ENCODE measurements around the gene TECPR2. TPM values are rescaled to one million over a fixed set of nuclear protein-coding genes. Genes with fewer than 3 reads are reported as not detected.

The TECPR2 gene, protein sequence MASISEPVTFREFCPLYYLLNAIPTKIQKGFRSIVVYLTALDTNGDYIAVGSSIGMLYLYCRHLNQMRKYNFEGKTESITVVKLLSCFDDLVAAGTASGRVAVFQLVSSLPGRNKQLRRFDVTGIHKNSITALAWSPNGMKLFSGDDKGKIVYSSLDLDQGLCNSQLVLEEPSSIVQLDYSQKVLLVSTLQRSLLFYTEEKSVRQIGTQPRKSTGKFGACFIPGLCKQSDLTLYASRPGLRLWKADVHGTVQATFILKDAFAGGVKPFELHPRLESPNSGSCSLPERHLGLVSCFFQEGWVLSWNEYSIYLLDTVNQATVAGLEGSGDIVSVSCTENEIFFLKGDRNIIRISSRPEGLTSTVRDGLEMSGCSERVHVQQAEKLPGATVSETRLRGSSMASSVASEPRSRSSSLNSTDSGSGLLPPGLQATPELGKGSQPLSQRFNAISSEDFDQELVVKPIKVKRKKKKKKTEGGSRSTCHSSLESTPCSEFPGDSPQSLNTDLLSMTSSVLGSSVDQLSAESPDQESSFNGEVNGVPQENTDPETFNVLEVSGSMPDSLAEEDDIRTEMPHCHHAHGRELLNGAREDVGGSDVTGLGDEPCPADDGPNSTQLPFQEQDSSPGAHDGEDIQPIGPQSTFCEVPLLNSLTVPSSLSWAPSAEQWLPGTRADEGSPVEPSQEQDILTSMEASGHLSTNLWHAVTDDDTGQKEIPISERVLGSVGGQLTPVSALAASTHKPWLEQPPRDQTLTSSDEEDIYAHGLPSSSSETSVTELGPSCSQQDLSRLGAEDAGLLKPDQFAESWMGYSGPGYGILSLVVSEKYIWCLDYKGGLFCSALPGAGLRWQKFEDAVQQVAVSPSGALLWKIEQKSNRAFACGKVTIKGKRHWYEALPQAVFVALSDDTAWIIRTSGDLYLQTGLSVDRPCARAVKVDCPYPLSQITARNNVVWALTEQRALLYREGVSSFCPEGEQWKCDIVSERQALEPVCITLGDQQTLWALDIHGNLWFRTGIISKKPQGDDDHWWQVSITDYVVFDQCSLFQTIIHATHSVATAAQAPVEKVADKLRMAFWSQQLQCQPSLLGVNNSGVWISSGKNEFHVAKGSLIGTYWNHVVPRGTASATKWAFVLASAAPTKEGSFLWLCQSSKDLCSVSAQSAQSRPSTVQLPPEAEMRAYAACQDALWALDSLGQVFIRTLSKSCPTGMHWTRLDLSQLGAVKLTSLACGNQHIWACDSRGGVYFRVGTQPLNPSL (N-terminal part only)
- total RNA-seq: 10 to 100 TPM; 12.2 to 17.2 TPM

- Mint-ChIP-seq H3K27ac (peak within 1 kb of the TSS in 1 of 2 donors; percentile 81), H3K27me3 (no peaks in the 10 kb centered on the region), H3K4me1 (ENCODE audit: low read depth in 2 of 2) (peaks cover 25 to 27% of the 10 kb centered on the region in 2 donors), H3K4me3 (no peak within 1 kb of the TSS), H3K36me3 (peaks cover 4% of the 10 kb centered on the region), H3K9me3 (no peaks in the 10 kb centered on the region)
- ATAC-seq: peak; percentile 95 to 98
- peak; percentile 97 for DNase-seq (ENCODE audit: low spot score)
Measured at GRCh38 chr14:102362545-102363181, at the start of gene TECPR2, which contains the start of gene CINP. TSS of gene TECPR2 (plus strand) at chr14:102362941. CDS start at chr14:102376722, 13,781 bp downstream. TSS of gene CINP (minus strand) at chr14:102362890. CDS start at chr14:102362851, 39 bp downstream.

DNA sequence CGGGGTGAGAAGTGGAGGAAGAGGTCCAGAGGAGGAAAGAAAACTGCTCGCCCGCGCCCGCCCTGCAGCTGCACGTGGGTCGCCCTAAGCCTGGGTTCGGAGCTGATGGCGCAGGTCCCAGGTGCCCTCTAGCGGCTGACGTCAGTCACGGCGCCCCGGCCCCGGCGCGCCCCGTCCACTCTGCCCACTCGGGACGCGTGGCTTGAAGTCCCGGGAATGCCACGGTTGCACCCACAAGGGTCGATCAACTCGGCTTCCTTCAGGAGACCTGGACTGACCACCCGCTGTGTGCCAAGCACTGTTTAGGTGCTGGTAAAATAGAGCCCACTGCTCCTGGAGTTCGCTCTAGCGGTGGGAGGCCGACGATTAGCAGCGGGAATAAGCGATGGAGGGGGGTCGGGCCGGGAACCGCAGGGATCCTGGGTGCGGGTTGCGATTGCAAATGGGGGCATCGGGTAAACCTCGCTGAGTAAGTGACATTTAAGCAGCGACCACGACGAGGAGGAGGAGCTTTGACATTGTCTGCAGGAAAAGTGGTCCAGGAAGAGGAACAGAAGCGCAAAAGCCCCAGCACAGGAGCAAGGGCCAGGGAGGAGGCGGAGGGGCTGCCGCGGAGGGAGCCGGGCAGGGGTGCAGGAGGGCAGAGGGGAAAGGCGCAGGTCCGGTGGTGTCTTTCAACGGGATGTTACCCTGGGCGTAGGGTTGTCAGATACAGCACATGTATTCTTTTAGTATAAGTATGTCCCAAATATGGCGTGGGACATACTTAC lies 48.3 kb upstream of the TECPR2 start:
- Mint-ChIP-seq H3K4me1 (ENCODE audit: low read depth in 2 of 2) (peaks cover 42 to 45% of the 10 kb centered on the region in 2 donors), H3K27me3 (no peaks in the 10 kb centered on the region), H3K36me3 (no peaks in the 10 kb centered on the region), H3K4me3 (peak overlapping the region; percentile 97), H3K9me3 (no peaks in the 10 kb centered on the region), H3K27ac (peak overlapping the region; percentile 69 to 75)
- DNase-seq (ENCODE audit: low spot score) (peak; percentile 83), ATAC-seq (peak; percentile 83 to 84)

- Mint-ChIP-seq H3K27ac (peak overlapping the region in 1 of 2 donors; percentile 75), H3K4me3 (peak overlapping the region; percentile 97), H3K4me1 (ENCODE audit: low read depth in 2 of 2) (peaks cover 43 to 45% of the 10 kb centered on the region in 2 donors), H3K27me3 (no peaks in the 10 kb centered on the region), H3K36me3 (no peaks in the 10 kb centered on the region), H3K9me3 (no peaks in the 10 kb centered on the region)
- no peak for ATAC-seq
- DNase-seq (ENCODE audit: low spot score): no peak
Measured at GRCh38 chr14:102315121-102315520, 47.6 kb upstream of the TECPR2 start.

GRCh38 chr14:102316338-102316742 lies 46.4 kb upstream of the TECPR2 start:
- Mint-ChIP-seq H3K4me3 (peak overlapping the region; percentile 93), H3K4me1 (ENCODE audit: low read depth in 2 of 2) (peaks cover 45 to 52% of the 10 kb centered on the region in 2 donors), H3K36me3 (no peaks in the 10 kb centered on the region), H3K27ac (peak overlapping the region; percentile 89 to 97), H3K27me3 (no peaks in the 10 kb centered on the region), H3K9me3 (no peaks in the 10 kb centered on the region)
- no peak for DNase-seq (ENCODE audit: low spot score)
- no peak for ATAC-seq

GRCh38 chr14:102316743-102317563 lies 45.8 kb upstream of the TECPR2 start:
- no peaks in the 10 kb centered on the region for H3K36me3 Mint-ChIP-seq
- peaks cover 45 to 54% of the 10 kb centered on the region in 2 donors for H3K4me1 Mint-ChIP-seq (ENCODE audit: low read depth in 2 of 2)
- H3K27me3 Mint-ChIP-seq: no peaks in the 10 kb centered on the region
- ATAC-seq: peak; percentile 85 to 89
- peak overlapping the region; percentile 89 to 97 for H3K27ac Mint-ChIP-seq
- H3K4me3 Mint-ChIP-seq: peak overlapping the region; percentile 93
- H3K9me3 Mint-ChIP-seq: no peaks in the 10 kb centered on the region
- DNase-seq (ENCODE audit: low spot score): peak; percentile 95

DNA sequence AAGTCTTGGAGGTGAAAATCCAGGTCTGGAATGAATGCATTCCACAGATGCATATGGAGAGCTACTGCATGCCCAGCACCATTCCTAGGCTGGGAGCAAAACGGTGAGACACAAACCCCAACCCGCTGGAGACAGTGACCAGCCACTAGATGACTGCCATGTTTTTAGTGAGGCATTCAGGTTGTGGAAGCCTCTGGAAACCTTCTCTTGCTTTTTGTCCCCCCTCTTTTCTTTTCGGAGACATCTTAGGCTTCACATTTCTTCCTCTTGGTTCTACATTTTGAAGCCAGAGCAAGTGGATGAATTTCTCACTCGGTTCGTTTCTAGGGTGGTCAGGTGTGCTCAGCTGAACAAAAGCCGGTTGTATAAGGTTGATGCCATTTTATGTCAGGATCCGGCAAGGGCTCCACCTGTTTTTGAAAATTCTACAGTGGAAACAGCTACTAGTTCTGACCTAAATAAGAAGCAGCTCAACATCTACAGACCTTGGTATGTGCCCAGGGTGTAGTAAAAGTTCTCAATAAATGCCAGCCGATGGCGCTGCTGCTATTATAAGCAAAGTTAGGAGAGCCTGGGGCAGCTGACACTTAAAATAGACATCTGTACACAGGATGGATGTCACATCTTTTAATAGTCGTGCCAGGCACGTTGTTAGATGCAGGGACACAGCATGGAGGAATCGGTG lies 45.0 kb upstream of the TECPR2 start:
- Mint-ChIP-seq H3K9me3 (no peaks in the 10 kb centered on the region), H3K4me1 (ENCODE audit: low read depth in 2 of 2) (peaks cover 45 to 54% of the 10 kb centered on the region in 2 donors), H3K27me3 (no peaks in the 10 kb centered on the region), H3K36me3 (no peaks in the 10 kb centered on the region), H3K27ac (peak overlapping the region; percentile 89 to 97), H3K4me3 (peak overlapping the region; percentile 93)
- ATAC-seq (no peak), DNase-seq (ENCODE audit: low spot score) (no peak)

- no peaks in the 10 kb centered on the region for H3K9me3 Mint-ChIP-seq
- H3K4me1 Mint-ChIP-seq (ENCODE audit: low read depth in 2 of 2): peaks cover 41 to 54% of the 10 kb centered on the region in 2 donors
- peak overlapping the region; percentile 93 for H3K4me3 Mint-ChIP-seq
- H3K27me3 Mint-ChIP-seq: no peaks in the 10 kb centered on the region
- DNase-seq (ENCODE audit: low spot score): no peak
- no peak for ATAC-seq
- peak overlapping the region; percentile 89 to 97 for H3K27ac Mint-ChIP-seq
- H3K36me3 Mint-ChIP-seq: no peaks in the 10 kb centered on the region
Measured at GRCh38 chr14:102318781-102319276, 43.9 kb upstream of the TECPR2 start.

- Mint-ChIP-seq H3K27ac (peak within 1 kb of the TSS; percentile 89 to 97), H3K4me3 (peak within 1 kb of the TSS; percentile 93), H3K36me3 (no peaks in the 10 kb centered on the region), H3K27me3 (no peaks in the 10 kb centered on the region), H3K4me1 (ENCODE audit: low read depth in 2 of 2) (peaks cover 34 to 48% of the 10 kb centered on the region in 2 donors), H3K9me3 (no peaks in the 10 kb centered on the region)
- DNase-seq (ENCODE audit: low spot score) (peak; percentile 95), ATAC-seq (peak; percentile 87 to 91)
Measured at GRCh38 chr14:102319351-102320032, 43.2 kb upstream of the TECPR2 start, which contains the start of gene ZNF839. TSS of gene ZNF839 (plus strand) at chr14:102319746. CDS start at chr14:102319766, 20 bp downstream.

DNA sequence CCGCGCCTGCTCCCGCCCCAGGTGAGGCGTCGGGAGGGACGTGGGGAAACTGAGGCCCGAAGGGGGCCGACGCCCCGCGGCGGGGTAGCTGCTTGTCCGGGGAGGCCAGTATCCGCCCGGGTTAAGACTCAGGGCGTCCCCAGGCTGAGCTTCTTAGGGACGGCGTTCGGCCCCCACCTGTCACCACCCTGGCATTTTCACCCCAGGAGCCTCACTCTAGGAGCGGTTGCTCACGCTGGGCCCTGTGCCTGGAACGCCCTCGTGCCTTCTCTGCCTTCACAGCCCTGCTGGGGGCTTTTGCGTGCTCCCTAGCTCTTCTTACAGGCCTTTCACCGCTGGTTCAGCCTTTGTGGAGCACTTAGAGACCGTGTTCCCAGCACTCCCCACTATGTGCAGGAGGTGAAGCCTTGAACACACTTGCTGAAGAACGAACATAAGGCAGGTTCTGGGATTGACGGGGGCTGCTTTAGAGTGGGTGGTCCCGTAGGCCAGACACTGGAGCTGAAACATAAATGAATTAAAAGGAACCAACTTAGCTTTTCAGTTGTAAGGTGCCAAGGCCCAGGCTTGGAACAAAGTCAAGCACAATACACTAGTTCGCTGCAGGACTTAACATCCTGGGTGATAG lies 42.6 kb upstream of the TECPR2 start:
- ATAC-seq (peak; percentile 24 to 54), DNase-seq (ENCODE audit: low spot score) (no peak)
- Mint-ChIP-seq H3K36me3 (no peaks in the 10 kb centered on the region), H3K27ac (peak overlapping the region; percentile 89 to 97), H3K4me3 (peak overlapping the region; percentile 92), H3K27me3 (no peaks in the 10 kb centered on the region), H3K9me3 (no peaks in the 10 kb centered on the region), H3K4me1 (ENCODE audit: low read depth in 2 of 2) (peaks cover 28 to 41% of the 10 kb centered on the region in 2 donors)

- Mint-ChIP-seq H3K27me3 (no peaks in the 10 kb centered on the region), H3K4me1 (ENCODE audit: low read depth in 2 of 2) (peaks cover 24 to 37% of the 10 kb centered on the region in 2 donors), H3K4me3 (peak overlapping the region; percentile 92), H3K36me3 (no peaks in the 10 kb centered on the region), H3K27ac (peak overlapping the region; percentile 89 to 97), H3K9me3 (no peaks in the 10 kb centered on the region)
- ATAC-seq: no peak
- no peak for DNase-seq (ENCODE audit: low spot score)
Measured at GRCh38 chr14:102320671-102321455, 41.9 kb upstream of the TECPR2 start.
